GM23338 (cell line): ENCODE results near the gene CCDC201. TPM values are rescaled to one million over a fixed set of nuclear protein-coding genes. Genes with fewer than 3 reads are reported as not detected.

ENCODE experiments used
- ATAC-seq: fragments of 200-7000 bp; cut with Tn5 transposase; 3 replicates; pipeline ENCODE4 v1.9.1; 2020
- DNase-seq: peaks from one replicate; pipeline ENCODE4 v3.0.0-alpha.2; 2015; ENCODE audit warnings: low spot score
- H2AFZ ChIP-seq: fragments of 200-600 bp; sonication (generic); 2 replicates; pipeline ENCODE4 v1.8.0; 2016; ENCODE audit warnings: antibody characterized with exemption, mild to moderate bottlenecking, moderate library complexity
- H3F3A ChIP-seq: fragments of 200-600 bp; sonication (generic); replicated peaks from 2 replicates; pipeline ENCODE4 v1.8.0; 2017; ENCODE audit warnings: antibody characterized with exemption, mixed run types, low read depth
- H3K27ac ChIP-seq: fragments of 200-600 bp; sonication (generic); 2 replicates; pipeline ENCODE4 v1.6.1; 2016; ENCODE audit warnings: low read depth
- H3K27me3 ChIP-seq: fragments of 200-600 bp; sonication (generic); 2 replicates; pipeline ENCODE4 v1.8.0; 2016; ENCODE audit warnings: mild to moderate bottlenecking, mixed run types, moderate library complexity; ENCODE audit not compliant: insufficient read depth
- H3K36me3 ChIP-seq: fragments of 200-600 bp; sonication (generic); 2 replicates; pipeline ENCODE4 v1.8.0; 2016; ENCODE audit warnings: mild to moderate bottlenecking; ENCODE audit not compliant: insufficient read depth
- H3K4me1 ChIP-seq: fragments of 200-600 bp; sonication (generic); 2 replicates; pipeline ENCODE4 v1.8.0; 2016; ENCODE audit warnings: mild to moderate bottlenecking, moderate library complexity; ENCODE audit not compliant: insufficient read depth
- H3K4me2 ChIP-seq: fragments of 200-600 bp; sonication (generic); 2 replicates; pipeline ENCODE4 v1.7.1; 2017; ENCODE audit warnings: mixed run types
- H3K4me3 ChIP-seq: fragments of 200-600 bp; sonication (generic); 2 replicates; pipeline ENCODE4 v1.6.1; 2016; ENCODE audit warnings: mixed run types
- H3K79me2 ChIP-seq: fragments of 200-600 bp; sonication (generic); replicated peaks from 2 replicates; pipeline ENCODE4 v1.8.0; 2017; ENCODE audit warnings: mild to moderate bottlenecking; ENCODE audit not compliant: insufficient read depth
- H3K9me2 ChIP-seq: fragments of 200-600 bp; sonication (generic); 2 replicates; pipeline ENCODE4 v1.8.0; 2017; ENCODE audit not compliant: insufficient read depth
- H4K20me1 ChIP-seq: fragments of 200-600 bp; sonication (generic); replicated peaks from 2 replicates; pipeline ENCODE4 v1.8.0; 2017; ENCODE audit warnings: mild to moderate bottlenecking; ENCODE audit not compliant: insufficient read depth
- H3K27ac Mint-ChIP-seq: 2 replicates; pipeline ENCODE4 v1.8.0; 2020; ENCODE audit warnings: inconsistent platforms, mild to moderate bottlenecking, moderate library complexity, mixed read lengths
- H3K27me3 Mint-ChIP-seq: 3 replicates; pipeline ENCODE4 v1.8.0; 2022; ENCODE audit warnings: low read depth, mild to moderate bottlenecking, moderate library complexity, mixed read lengths, inconsistent platforms; ENCODE audit not compliant: insufficient read depth, poor library complexity
- H3K36me3 Mint-ChIP-seq: 3 replicates; pipeline ENCODE4 v1.8.0; 2021; ENCODE audit warnings: low read depth, mild to moderate bottlenecking, inconsistent platforms, moderate library complexity, mixed read lengths
- H3K4me1 Mint-ChIP-seq: 3 replicates; pipeline ENCODE4 v1.8.0; 2020; ENCODE audit warnings: mild to moderate bottlenecking, inconsistent platforms, mixed read lengths
- H3K4me3 Mint-ChIP-seq: 3 replicates; pipeline ENCODE4 v1.8.0; 2021; ENCODE audit warnings: moderate library complexity, mild to moderate bottlenecking, inconsistent platforms, mixed read lengths
- H3K9me3 Mint-ChIP-seq: 3 replicates; pipeline ENCODE4 v1.8.0; 2020; ENCODE audit warnings: moderate library complexity, mild to moderate bottlenecking, inconsistent platforms, mixed read lengths
- CREB1 ChIP-seq: fragments of 250-450 bp; sonication (Bioruptor Pico); IDR thresholded peaks from 2 replicates; pipeline ENCODE4 v1.5.0; 2020; ENCODE audit warnings: low read depth, mild to moderate bottlenecking, moderate library complexity
- EZH2 ChIP-seq: fragments of 200-600 bp; sonication (generic); IDR thresholded peaks from one replicate; pipeline ENCODE4 v1.8.0; 2017; ENCODE audit warnings: antibody characterized with exemption, mild to moderate bottlenecking, low read depth; ENCODE audit not compliant: unreplicated experiment
- EZH2phosphoT487 ChIP-seq: fragments of 200-600 bp; sonication (generic); IDR thresholded peaks from one replicate; pipeline ENCODE4 v1.8.1; 2018; ENCODE audit warnings: antibody characterized with exemption; ENCODE audit not compliant: unreplicated experiment
- JUNB ChIP-seq: IDR thresholded peaks from one replicate; pipeline ENCODE4 v1.6.1; 2016; ENCODE audit warnings: antibody characterized with exemption; ENCODE audit not compliant: unreplicated experiment
- NANOG ChIP-seq: IDR thresholded peaks from 2 replicates; pipeline ENCODE4 v1.6.1; 2016; ENCODE audit warnings: antibody characterized with exemption, borderline replicate concordance
- POLR2AphosphoS5 ChIP-seq: IDR thresholded peaks from 2 replicates; pipeline ENCODE4 v1.6.1; 2016; ENCODE audit warnings: antibody characterized with exemption, low read depth
- STAT1 ChIP-seq: IDR thresholded peaks from one replicate; pipeline ENCODE4 v1.6.1; 2016; ENCODE audit warnings: antibody characterized with exemption; ENCODE audit not compliant: unreplicated experiment
- ZNF114 ChIP-seq: fragments of 250-450 bp; sonication (Bioruptor Pico); IDR thresholded peaks from 2 replicates; pipeline ENCODE4 v1.5.0; 2020; ENCODE audit warnings: mild to moderate bottlenecking, moderate library complexity
- ZNF331 ChIP-seq: fragments of 250-450 bp; sonication (Bioruptor Pico); IDR thresholded peaks from 2 replicates; pipeline ENCODE4 v1.5.0; 2020; ENCODE audit warnings: low read depth, mild to moderate bottlenecking, moderate library complexity
- ZNF462 ChIP-seq: fragments of 250-450 bp; sonication (Bioruptor Pico); IDR thresholded peaks from 2 replicates; pipeline ENCODE4 v1.5.0; 2020; ENCODE audit warnings: mild to moderate bottlenecking, moderate library complexity
- polyA plus RNA-seq: library from polyadenylated mRNA; unstranded; fragments of >200 nt; fragmentation: Nextera tagmentation; extraction: Ambion mirVana; gene quantifications from 2 replicates; pipeline ENCODE4 v1.2.1, GENCODE V29; 2016
- total RNA-seq: library from RNA; depleted of rRNA; stranded (reverse); fragments of >200 nt; shearing (Covaris generic); gene quantifications from 2 replicates; pipeline ENCODE4 v1.2.3, GENCODE V29; 2014
- TF ChIP-seq, protein P1 (sequence below): IDR thresholded peaks from one replicate; pipeline ENCODE4 v1.6.1; 2018; ENCODE audit warnings: antibody characterized with exemption; ENCODE audit not compliant: unreplicated experiment

Gene CCDC201
- total and polyA plus RNA-seq, 2 experiments from 2014 or later: not detected

DNA sequence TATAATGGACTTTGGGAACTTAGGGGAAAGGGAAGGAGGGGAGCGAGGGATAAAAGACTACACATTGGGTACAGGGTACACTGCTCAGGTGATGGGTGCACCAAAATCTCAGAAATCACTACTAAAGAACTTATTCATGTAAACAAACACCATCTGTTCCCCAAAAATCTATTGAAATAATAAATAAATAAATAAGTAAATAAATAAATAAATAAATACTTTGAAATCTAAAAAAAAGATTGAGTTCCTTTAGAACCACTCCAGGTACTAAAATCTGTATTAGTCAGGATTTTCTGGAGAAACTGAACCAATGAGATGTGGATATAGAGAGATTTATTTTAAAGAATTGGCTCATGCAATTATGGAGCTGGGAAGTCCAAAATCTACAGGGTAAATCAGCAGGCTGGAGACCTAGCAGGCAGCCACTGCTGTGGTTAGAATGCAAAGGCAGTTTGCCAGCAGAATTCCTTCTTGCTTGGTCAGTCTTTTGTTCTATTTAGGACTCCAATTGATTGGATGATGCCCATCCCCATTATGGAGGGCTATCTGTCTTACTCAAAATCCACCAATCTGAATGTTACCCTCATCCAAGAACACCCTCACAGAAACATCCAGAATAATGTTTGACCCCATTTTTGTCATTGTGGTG, 24.3 kb upstream of the CCDC201 start:
- Histone ChIP-seq H4K20me1 (no peaks in the 10 kb centered on the region; the same call in 1 of the 2 replicates), H2AFZ (no peak overlapping the region), H3K36me3 (no peaks in the 10 kb centered on the region), H3K27ac (no peak overlapping the region), H3K9me2 (0 out of 2 replicates have a peak, but pooled peaks cover 3% of the 10 kb centered on the region), H3F3A (no peaks in the 10 kb centered on the region), H3K4me3 (no peak overlapping the region), H3K27me3 (no peaks in the 10 kb centered on the region), H3K4me2 (no peak overlapping the region), H3K79me2 (no peaks in the 10 kb centered on the region), H3K4me1 (no peaks in the 10 kb centered on the region)
- ATAC-seq (no peak), DNase-seq (no peak)
- no peak overlapping the region for H3K27ac Mint-ChIP-seq
- TF ChIP-seq EZH2phosphoT487: no peak
- no peak for TF ChIP-seq NANOG
- TF ChIP-seq ZNF331 (CRISPR knock-in tag): no peak
- no peak for TF ChIP-seq CREB1 (CRISPR knock-in tag)
- H3K36me3 Mint-ChIP-seq: no peaks in the 10 kb centered on the region
- no peaks in the 10 kb centered on the region for H3K4me1 Mint-ChIP-seq
- no peak overlapping the region for H3K4me3 Mint-ChIP-seq
- no peaks in the 10 kb centered on the region for H3K9me3 Mint-ChIP-seq
- H3K27me3 Mint-ChIP-seq: peaks cover 3% of the 10 kb centered on the region

- H3K4me1 ChIP-seq: peaks cover 4% of the 10 kb centered on the region; the same call in 1 of the 2 replicates
- H4K20me1 ChIP-seq: no peaks in the 10 kb centered on the region; the same call in 1 of the 2 replicates
- no peak for DNase-seq
- Mint-ChIP-seq H3K27ac (no peak overlapping the region), H3K4me3 (no peak overlapping the region), H3K4me1 (peaks cover 2% of the 10 kb centered on the region), H3K36me3 (no peaks in the 10 kb centered on the region), H3K27me3 (peaks cover 14% of the 10 kb centered on the region), H3K9me3 (no peaks in the 10 kb centered on the region; the same call in 2 of the 3 replicates)
- no peak overlapping the region for H3K4me2 ChIP-seq
- H3K79me2 ChIP-seq: no peaks in the 10 kb centered on the region
- ATAC-seq: no peak
- no peak overlapping the region for H2AFZ ChIP-seq
- H3K27ac ChIP-seq: no peak overlapping the region
- H3K4me3 ChIP-seq: no peak overlapping the region
- H3K36me3 ChIP-seq: no peaks in the 10 kb centered on the region
- H3K27me3 ChIP-seq: peaks cover 13% of the 10 kb centered on the region
- 0 out of 2 replicates have a peak, but pooled peaks cover 3% of the 10 kb centered on the region for H3K9me2 ChIP-seq
- no peaks in the 10 kb centered on the region for H3F3A ChIP-seq
- TF ChIP-seq EZH2phosphoT487: no peak
- no peak for TF ChIP-seq ZNF331 (CRISPR knock-in tag)
- no peak for TF ChIP-seq CREB1 (CRISPR knock-in tag)
- no peak for TF ChIP-seq POLR2AphosphoS5
- TF ChIP-seq ZNF114 (CRISPR knock-in tag): no peak
- no peak for TF ChIP-seq NANOG
- TF ChIP-seq JUNB: no peak
- no peak for TF ChIP-seq ZNF462 (CRISPR knock-in tag)
- TF ChIP-seq, protein P1, sequence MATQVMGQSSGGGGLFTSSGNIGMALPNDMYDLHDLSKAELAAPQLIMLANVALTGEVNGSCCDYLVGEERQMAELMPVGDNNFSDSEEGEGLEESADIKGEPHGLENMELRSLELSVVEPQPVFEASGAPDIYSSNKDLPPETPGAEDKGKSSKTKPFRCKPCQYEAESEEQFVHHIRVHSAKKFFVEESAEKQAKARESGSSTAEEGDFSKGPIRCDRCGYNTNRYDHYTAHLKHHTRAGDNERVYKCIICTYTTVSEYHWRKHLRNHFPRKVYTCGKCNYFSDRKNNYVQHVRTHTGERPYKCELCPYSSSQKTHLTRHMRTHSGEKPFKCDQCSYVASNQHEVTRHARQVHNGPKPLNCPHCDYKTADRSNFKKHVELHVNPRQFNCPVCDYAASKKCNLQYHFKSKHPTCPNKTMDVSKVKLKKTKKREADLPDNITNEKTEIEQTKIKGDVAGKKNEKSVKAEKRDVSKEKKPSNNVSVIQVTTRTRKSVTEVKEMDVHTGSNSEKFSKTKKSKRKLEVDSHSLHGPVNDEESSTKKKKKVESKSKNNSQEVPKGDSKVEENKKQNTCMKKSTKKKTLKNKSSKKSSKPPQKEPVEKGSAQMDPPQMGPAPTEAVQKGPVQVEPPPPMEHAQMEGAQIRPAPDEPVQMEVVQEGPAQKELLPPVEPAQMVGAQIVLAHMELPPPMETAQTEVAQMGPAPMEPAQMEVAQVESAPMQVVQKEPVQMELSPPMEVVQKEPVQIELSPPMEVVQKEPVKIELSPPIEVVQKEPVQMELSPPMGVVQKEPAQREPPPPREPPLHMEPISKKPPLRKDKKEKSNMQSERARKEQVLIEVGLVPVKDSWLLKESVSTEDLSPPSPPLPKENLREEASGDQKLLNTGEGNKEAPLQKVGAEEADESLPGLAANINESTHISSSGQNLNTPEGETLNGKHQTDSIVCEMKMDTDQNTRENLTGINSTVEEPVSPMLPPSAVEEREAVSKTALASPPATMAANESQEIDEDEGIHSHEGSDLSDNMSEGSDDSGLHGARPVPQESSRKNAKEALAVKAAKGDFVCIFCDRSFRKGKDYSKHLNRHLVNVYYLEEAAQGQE: no peak
- TF ChIP-seq STAT1: no peak
- no peak for TF ChIP-seq EZH2
Measured at GRCh38 chr7:45894665-45895062, 21.8 kb upstream of the CCDC201 start.
